Measurements from ENCODE around the gene OVCH2. TPM values are rescaled to one million over a fixed set of nuclear protein-coding genes. Genes with fewer than 3 reads are reported as not detected.

The OVCH2 gene
- total and polyA plus RNA-seq, 8 donors, result 0.05 to 0.28 TPM; not detected in 6

DNA sequence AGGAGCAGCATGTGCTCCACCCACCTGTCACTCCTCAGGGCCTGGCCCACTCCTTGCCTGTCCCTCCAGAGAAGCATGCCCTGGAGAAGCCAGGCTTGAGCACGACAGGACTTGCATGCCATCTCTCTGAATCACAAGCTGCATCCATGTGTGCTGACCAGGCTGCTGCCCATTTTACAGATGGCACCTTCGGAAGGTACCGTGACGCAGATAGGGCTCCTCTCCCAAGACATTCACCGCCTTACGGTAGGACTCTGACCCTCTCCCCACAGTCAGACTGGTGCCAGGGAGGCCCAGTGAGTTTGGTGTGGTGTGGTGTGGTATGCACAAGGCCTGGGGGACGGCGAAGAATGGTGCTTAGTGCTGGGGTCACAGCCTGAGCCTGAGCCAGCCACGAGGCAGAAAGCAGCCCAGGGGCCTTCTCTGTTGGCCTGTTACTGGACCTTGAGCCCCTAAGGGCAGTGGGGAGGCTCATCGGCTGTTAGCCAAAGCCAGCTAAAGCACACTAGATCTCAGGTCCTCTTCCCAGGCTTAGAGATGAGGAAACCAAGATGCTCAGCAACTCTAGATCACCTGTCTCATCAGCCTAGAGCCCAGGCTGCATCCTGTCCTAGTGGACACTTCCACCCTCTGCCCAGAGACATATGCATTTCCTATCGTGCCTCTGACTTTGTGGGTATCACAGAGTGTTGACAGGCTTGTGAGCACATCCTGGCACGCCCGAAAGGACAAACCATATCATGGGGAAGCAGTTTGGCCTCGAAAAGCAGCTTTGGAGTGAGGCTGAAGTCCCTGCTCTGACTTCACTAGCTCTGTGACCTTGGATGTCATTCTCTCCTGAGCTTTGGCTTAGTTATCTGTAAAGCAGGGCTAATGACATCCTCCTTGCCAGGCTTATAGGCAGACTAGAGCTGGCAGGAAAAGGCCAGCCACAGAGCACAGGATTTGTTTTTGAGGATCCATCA lies 50.7 kb downstream of the OVCH2 start:
- no peak for FAIRE-seq
- Histone ChIP-seq H3K27ac (no peak overlapping the region), H3K36me3 (peaks cover 7 to 38% (median 16%) of the 10 kb centered on the region in 3 donors), H3K4me1 (no peaks in the 10 kb centered on the region), H3K27me3 (no peaks in the 10 kb centered on the region), H3K9me3 (no peaks in the 10 kb centered on the region), H3K4me3 (no peak overlapping the region)
- 82 to 83% methylated on average over 13 to 14 of the region's 14 CpGs for WGBS, 2 donors
- intact Hi-C loops (cut with DNase I), result loop anchor here in 2 of 3 donors (2.0 to 5.0 kb wide), 2 partner anchors 83 to 85 kb away; no protein-coding TSS in a partner anchor
- ATAC-seq, result no peak
- peak in 1 of 6 donors; percentile 5 for DNase-seq
- TF ChIP-seq, protein P1, sequence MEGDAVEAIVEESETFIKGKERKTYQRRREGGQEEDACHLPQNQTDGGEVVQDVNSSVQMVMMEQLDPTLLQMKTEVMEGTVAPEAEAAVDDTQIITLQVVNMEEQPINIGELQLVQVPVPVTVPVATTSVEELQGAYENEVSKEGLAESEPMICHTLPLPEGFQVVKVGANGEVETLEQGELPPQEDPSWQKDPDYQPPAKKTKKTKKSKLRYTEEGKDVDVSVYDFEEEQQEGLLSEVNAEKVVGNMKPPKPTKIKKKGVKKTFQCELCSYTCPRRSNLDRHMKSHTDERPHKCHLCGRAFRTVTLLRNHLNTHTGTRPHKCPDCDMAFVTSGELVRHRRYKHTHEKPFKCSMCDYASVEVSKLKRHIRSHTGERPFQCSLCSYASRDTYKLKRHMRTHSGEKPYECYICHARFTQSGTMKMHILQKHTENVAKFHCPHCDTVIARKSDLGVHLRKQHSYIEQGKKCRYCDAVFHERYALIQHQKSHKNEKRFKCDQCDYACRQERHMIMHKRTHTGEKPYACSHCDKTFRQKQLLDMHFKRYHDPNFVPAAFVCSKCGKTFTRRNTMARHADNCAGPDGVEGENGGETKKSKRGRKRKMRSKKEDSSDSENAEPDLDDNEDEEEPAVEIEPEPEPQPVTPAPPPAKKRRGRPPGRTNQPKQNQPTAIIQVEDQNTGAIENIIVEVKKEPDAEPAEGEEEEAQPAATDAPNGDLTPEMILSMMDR (IDR thresholded peaks at IDR 0.05), result no peak

- Histone ChIP-seq H3K27me3 (no peaks in the 10 kb centered on the region), H3K4me3 (no peak overlapping the region), H3K27ac (no peak overlapping the region), H3K4me1 (no peaks in the 10 kb centered on the region), H3K9me3 (no peaks in the 10 kb centered on the region), H3K36me3 (peaks cover 7 to 49% (median 16%) of the 10 kb centered on the region in 3 donors)
- TF ChIP-seq, protein P1 (IDR thresholded peaks at IDR 0.05), result no peak
- WGBS, 2 donors, result 84 to 94% methylated on average over 4 of the region's 4 CpGs
- ATAC-seq (no peak), DNase-seq (peak in 1 of 6 donors; percentile 7), FAIRE-seq (no peak)
- intact Hi-C loops (cut with DNase I), result no loop called here
Observed at GRCh38 chr11:7654195-7654705, 52.0 kb downstream of the OVCH2 start.

- Histone ChIP-seq H3K36me3 (peaks cover 7 to 50% (median 16%) of the 10 kb centered on the region in 3 donors), H3K4me1 (no peaks in the 10 kb centered on the region), H3K27ac (no peak overlapping the region), H3K27me3 (no peaks in the 10 kb centered on the region), H3K9me3 (no peaks in the 10 kb centered on the region), H3K4me3 (no peak overlapping the region)
- DNase-seq, result no peak
- intact Hi-C loops (cut with DNase I), result no loop called here
- TF ChIP-seq, protein P1 (IDR thresholded peaks at IDR 0.05), result no peak
- FAIRE-seq, result no peak
- 91 to 92% methylated on average over 9 of the region's 9 CpGs for WGBS, 2 donors
- peak in 1 of 4 donors; percentile 24 for ATAC-seq
Observed at GRCh38 chr11:7651700-7652099, 54.6 kb downstream of the OVCH2 start.

- TF ChIP-seq, protein P1 (IDR thresholded peaks at IDR 0.05), result no peak
- DNase-seq (no peak), FAIRE-seq (no peak), ATAC-seq (peak in 2 of 4 donors; percentile 31 to 39)
- no peaks in the 10 kb centered on the region for H3K4me1 ChIP-seq
- no peak overlapping the region for H3K27ac ChIP-seq
- WGBS, 2 donors, result 82 to 86% methylated on average over 5 of the region's 5 CpGs
- intact Hi-C loops (cut with DNase I), result no loop called here
- H3K4me3 ChIP-seq, result no peak overlapping the region
- H3K9me3 ChIP-seq, result no peaks in the 10 kb centered on the region
- H3K36me3 ChIP-seq, result peaks cover 7 to 50% (median 16%) of the 10 kb centered on the region in 3 donors
- H3K27me3 ChIP-seq, result no peaks in the 10 kb centered on the region
Observed at GRCh38 chr11:7651140-7651551, 55.1 kb downstream of the OVCH2 start.
